Caco-2 (cell line): ENCODE results near the gene EEF1AKMT2. TPM values are rescaled to one million over a fixed set of nuclear protein-coding genes. Genes with fewer than 3 reads are reported as not detected.

ENCODE experiments used
- Bru-seq: library from RNA; stranded (reverse); fragments of 400-500 nt; gene quantifications from one replicate; lab custom pipeline; 2021; lab: Mats Ljungman, UMichigan
- BruChase-seq, 2 experiments: library from RNA; stranded (reverse); fragments of 400-500 nt; gene quantifications; one replicate each; lab custom pipeline; 2021; lab: Mats Ljungman, UMichigan
- BruUV-seq: library from RNA; stranded (reverse); fragments of 400-500 nt; replicated peaks from 2 replicates; lab custom pipeline; 2021; lab: Mats Ljungman, UMichigan
- CTCF ChIA-PET: fragments of 300-600 bp; sonication (Branson Sonifier 250); formaldehyde crosslinking; loops from one replicate; lab custom pipeline; 2022; ENCODE audit warnings: antibody characterized with exemption; lab: Charles Lee
- POLR2A ChIA-PET: fragments of 300-600 bp; sonication (Branson Sonifier 250); formaldehyde crosslinking; loops from one replicate; lab custom pipeline; 2022; ENCODE audit warnings: antibody characterized with exemption; lab: Charles Lee
- DNase-seq, 2 experiments: peaks; one replicate each; pipeline versions ENCODE4 v3.0.0 to v3.0.0-alpha.2; 2020 to 2022
- H3K27me3 ChIP-seq: replicated peaks from 2 replicates; pipeline ENCODE4 v1.6.0; 2011; ENCODE audit warnings: low read length; ENCODE audit not compliant: control insufficient read depth, insufficient read depth
- H3K36me3 ChIP-seq: 2 replicates; pipeline ENCODE4 v1.5.1; 2011; ENCODE audit warnings: low read length; ENCODE audit not compliant: control insufficient read depth, insufficient read depth
- H3K4me1 ChIP-seq: fragments of 250-450 bp; sonication (Bioruptor Pico); 2 replicates; pipeline ENCODE4 v1.5.1; 2020; ENCODE audit warnings: mild to moderate bottlenecking
- H3K4me3 ChIP-seq: 2 replicates; pipeline ENCODE4 v1.5.1; 2011; ENCODE audit warnings: low read depth, mild to moderate bottlenecking, control low read depth, low read length
- H3K9me3 ChIP-seq: fragments of 250-450 bp; sonication (Bioruptor Pico); 2 replicates; pipeline ENCODE4 v1.5.1; 2020; ENCODE audit warnings: mild to moderate bottlenecking, moderate library complexity
- H3K27ac Mint-ChIP-seq: one replicate; pipeline ENCODE4 v1.8.0; 2022; ENCODE audit warnings: mixed read lengths; ENCODE audit not compliant: unreplicated experiment
- H3K27me3 Mint-ChIP-seq: one replicate; pipeline ENCODE4 v1.8.0; 2022; ENCODE audit warnings: mixed read lengths; ENCODE audit not compliant: insufficient read depth, unreplicated experiment
- H3K36me3 Mint-ChIP-seq: one replicate; pipeline ENCODE4 v1.8.0; 2022; ENCODE audit warnings: mild to moderate bottlenecking, mixed read lengths; ENCODE audit not compliant: insufficient read depth, unreplicated experiment
- H3K4me1 Mint-ChIP-seq: one replicate; pipeline ENCODE4 v1.8.0; 2022; ENCODE audit warnings: low read depth, mixed read lengths; ENCODE audit not compliant: unreplicated experiment
- H3K4me3 Mint-ChIP-seq: one replicate; pipeline ENCODE4 v1.8.0; 2022; ENCODE audit warnings: mild to moderate bottlenecking, moderate library complexity, mixed read lengths; ENCODE audit not compliant: unreplicated experiment
- H3K9me3 Mint-ChIP-seq: one replicate; pipeline ENCODE4 v1.8.0; 2022; ENCODE audit warnings: mixed read lengths; ENCODE audit not compliant: unreplicated experiment
- CTCF ChIP-seq, 2 experiments: fragments of 200-600 bp in 1 of 2; IDR thresholded peaks; 1 replicate in 1 of 2; 2 replicates in 1 of 2; pipeline versions ENCODE4 v1.5.1 to v1.8.0; 2011 to 2022; ENCODE audit warnings: antibody characterized with exemption in 1 of 2, control low read depth in 1 of 2, inconsistent platforms in 1 of 2, low read depth in 1 of 2, low read length in 1 of 2, mild to moderate bottlenecking in 1 of 2, moderate library complexity in 1 of 2; ENCODE audit not compliant: insufficient read depth in 1 of 2, severe bottlenecking in 1 of 2, unreplicated experiment in 1 of 2
- intact Hi-C: fragments of 100-400 bp; cut with micrococcal nuclease; formaldehyde crosslinking; loops from one replicate; pipeline ENCODE4 v1.10.0; 2022; ENCODE audit not compliant: unreplicated experiment
- long read RNA-seq: library from polyadenylated mRNA; stranded (forward); transcript quantifications from one replicate; pipeline ENCODE4 v2.0.0, GENCODE V29; 2022
- total RNA-seq: library from RNA; stranded (reverse); gene quantifications from 2 replicates; pipeline ENCODE4 v1.2.3, GENCODE V29; 2022

EEF1AKMT2 gene
- total RNA-seq (28.1 and 29.9 TPM in 2 replicates), Bru-seq, nascent RNA (percentile 93 among the genes with signal in this experiment), BruChase-seq, experiment 1, labeled RNA remaining after a 2-hour chase (percentile 98 among the genes with signal in this experiment), BruChase-seq, experiment 2, labeled RNA remaining after a 6-hour chase (percentile 98 among the genes with signal in this experiment)
- long read RNA-seq, transcript EEF1AKMT2-203 (7 exons, 3,587 nt) = minor isoform, 7 of 66 reads
- long read RNA-seq, transcript EEF1AKMT2-202 (6 exons, 1,013 nt) = minor isoform, 13 of 66 reads
- long read RNA-seq, transcript EEF1AKMT2-201 (7 exons, 1,462 nt) = major isoform, 27 of 66 reads
- long read RNA-seq, partial matches to known transcripts = 0 of 66 reads
- long read RNA-seq, other reads (novel, unspliced or antisense) = 18 of 66 reads

GRCh38 chr10:124791547-124792348 is at the start of gene EEF1AKMT2:
TSS of gene EEF1AKMT2 (minus strand) at chr10:124791887. CDS start at chr10:124791833, 54 bp downstream.
- TSS peak; percentile 88 for BruUV-seq
- Histone ChIP-seq H3K27me3 (no peaks in the 10 kb centered on the region), H3K9me3 (no peaks in the 10 kb centered on the region), H3K36me3 (no peaks in the 10 kb centered on the region), H3K4me1 (peaks cover 7% of the 10 kb centered on the region; the same call in 1 of the 2 replicates), H3K4me3 (peak within 1 kb of the TSS; percentile 95)
- H3K4me1 Mint-ChIP-seq = peaks cover 8% of the 10 kb centered on the region
- ChIA-PET CTCF (interaction anchor here (0.6 to 1.5 kb wide), 4 partner anchors 10 to 920 kb away, joined by 3 to 5 read pairs (median 3); partner anchors contain the start of gene ABRAXAS2), POLR2A (interaction anchor here (0.5 to 0.6 kb wide), 4 partner anchors 10 to 257 kb away, joined by 4 to 14 read pairs (median 6); partner anchors contain the start of genes ABRAXAS2 and FAM53B)
- peak within 1 kb of the TSS; percentile 93 for H3K4me3 Mint-ChIP-seq
- H3K27me3 Mint-ChIP-seq = no peaks in the 10 kb centered on the region
- H3K9me3 Mint-ChIP-seq = no peaks in the 10 kb centered on the region
- peak; percentile 12 to 20 for TF ChIP-seq CTCF (IDR thresholded peaks at IDR 0.05; ENCODE audit: insufficient read depth in 1 of 2, low read depth in 1 of 2, low read length in 1 of 2, severe bottlenecking in 1 of 2, unreplicated experiment in 1 of 2)
- peak; percentile 90 to 94 for DNase-seq
- peak within 1 kb of the TSS; percentile 86 for H3K27ac Mint-ChIP-seq
- intact Hi-C loops = no loop called here
- H3K36me3 Mint-ChIP-seq = peaks cover 28% of the 10 kb centered on the region

DNA sequence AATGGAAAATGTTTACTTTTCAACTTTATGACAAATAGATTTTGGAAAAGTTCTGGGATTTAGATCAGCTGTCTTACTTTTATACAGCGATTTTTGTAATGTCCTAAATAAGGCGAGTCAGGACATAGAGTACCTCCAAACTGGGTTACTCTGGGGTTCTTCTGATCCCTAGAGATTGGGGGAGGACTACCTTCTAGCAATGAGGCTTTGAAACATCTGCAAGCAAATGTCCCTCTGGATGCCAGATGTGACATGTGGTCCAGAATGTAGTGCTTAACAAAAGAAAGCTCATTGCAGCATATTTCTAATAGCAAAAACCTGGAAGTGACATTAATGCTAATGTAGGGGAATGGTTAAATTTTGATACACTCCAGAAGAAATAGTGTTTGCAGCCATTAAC is 46.0 kb upstream of the EEF1AKMT2 start:
- no peaks in the 10 kb centered on the region for H3K4me1 ChIP-seq
- H3K36me3 Mint-ChIP-seq = peaks cover 23% of the 10 kb centered on the region
- H3K4me3 ChIP-seq = no peak overlapping the region
- no peak for TF ChIP-seq CTCF (IDR thresholded peaks at IDR 0.05; ENCODE audit: insufficient read depth in 1 of 2, low read depth in 1 of 2, low read length in 1 of 2, severe bottlenecking in 1 of 2, unreplicated experiment in 1 of 2)
- H3K27me3 Mint-ChIP-seq = no peaks in the 10 kb centered on the region
- intact Hi-C loops = no loop called here
- H3K27me3 ChIP-seq = no peaks in the 10 kb centered on the region
- BruUV-seq = no TSS peak
- POLR2A ChIA-PET = no interaction called here
- H3K4me3 Mint-ChIP-seq = no peak overlapping the region
- no peak overlapping the region for H3K27ac Mint-ChIP-seq
- no peaks in the 10 kb centered on the region for H3K4me1 Mint-ChIP-seq
- H3K36me3 ChIP-seq = no peaks in the 10 kb centered on the region
- CTCF ChIA-PET = no interaction called here
- no peaks in the 10 kb centered on the region for H3K9me3 Mint-ChIP-seq
- DNase-seq = no peak
- no peaks in the 10 kb centered on the region for H3K9me3 ChIP-seq

DNA sequence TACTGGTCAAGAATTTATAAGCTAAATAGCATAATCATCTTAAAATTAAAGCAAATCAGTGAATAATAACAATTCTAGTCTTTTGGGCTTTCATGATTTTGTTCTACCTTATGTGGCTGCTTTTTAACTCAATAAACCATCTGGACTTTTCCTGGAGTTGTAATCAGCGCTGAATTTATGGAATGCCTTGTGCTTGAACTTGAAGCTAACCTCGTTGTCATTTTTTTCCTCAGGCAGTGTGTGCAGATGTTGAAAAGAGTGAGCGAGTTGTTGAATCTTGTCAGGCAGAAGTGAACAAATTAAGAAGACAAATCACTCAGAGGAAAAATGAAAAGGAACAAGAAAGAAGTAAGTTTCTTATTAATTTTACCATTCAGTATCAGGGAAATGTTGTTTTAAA is 39.4 kb upstream of the EEF1AKMT2 start:
- Mint-ChIP-seq H3K4me1 (no peaks in the 10 kb centered on the region), H3K36me3 (peaks cover 72% of the 10 kb centered on the region), H3K9me3 (no peaks in the 10 kb centered on the region)

More for the DNA sequence above, 39.4 kb upstream of the EEF1AKMT2 start:
- TF ChIP-seq CTCF (IDR thresholded peaks at IDR 0.05; ENCODE audit: insufficient read depth in 1 of 2, low read depth in 1 of 2, low read length in 1 of 2, severe bottlenecking in 1 of 2, unreplicated experiment in 1 of 2) = no peak
- H3K27ac Mint-ChIP-seq = no peak overlapping the region
- no peaks in the 10 kb centered on the region for H3K9me3 ChIP-seq
- intact Hi-C loops = no loop called here
- ChIA-PET CTCF (no interaction called here), POLR2A (no interaction called here)
- no peak overlapping the region for H3K4me3 Mint-ChIP-seq
- no peak for DNase-seq
- BruUV-seq = no TSS peak
- peaks cover 4% of the 10 kb centered on the region for H3K36me3 ChIP-seq
- no peaks in the 10 kb centered on the region for H3K27me3 Mint-ChIP-seq
- H3K27me3 ChIP-seq = no peaks in the 10 kb centered on the region
- no peak overlapping the region for H3K4me3 ChIP-seq
- H3K4me1 ChIP-seq = no peaks in the 10 kb centered on the region
